HepG2 (cell line): ENCODE measurements around the gene POU2F2. TPM values are rescaled to one million over a fixed set of nuclear protein-coding genes. Genes with fewer than 3 reads are reported as not detected.

Source experiments
- ATAC-seq: fragments of 200-7000 bp; cut with Tn5 transposase; 3 replicates; pipeline ENCODE4 v1.9.1; 2020; ENCODE audit warnings: mild to moderate bottlenecking, moderate library complexity
- BruUV-seq: library from RNA; stranded (reverse); fragments of 400-500 nt; replicated peaks from 2 replicates; lab custom pipeline; 2021; lab: Mats Ljungman, UMichigan
- CTCF ChIA-PET: fragments of 300-600 bp; formaldehyde crosslinking; extraction: SDS; loops from one replicate; lab custom pipeline; 2021; ENCODE audit warnings: low total read pairs, inconsistent platforms, low intra/inter-chr PET ratio; lab: Yijun Ruan, JAX
- POLR2A ChIA-PET: fragments of 350-600 bp; sonication (Branson Sonifier 250); formaldehyde crosslinking; loops from one replicate; lab custom pipeline; 2020; ENCODE audit warnings: antibody characterized with exemption, inconsistent platforms; lab: Yijun Ruan, JAX
- DNase-seq: peaks from one replicate; pipeline ENCODE4 v3.0.0-alpha.2; 2015; ENCODE audit warnings: low spot score
- FAIRE-seq: peaks from 3 replicates; lab custom pipeline; 2011; peaks lifted over from hg19 to GRCh38; lab: Jason Lieb, UNC
- H2AFZ ChIP-seq: one replicate; pipeline ENCODE4 v1.6.1; 2011; ENCODE audit warnings: low read length, inconsistent platforms
- H3K27ac ChIP-seq: fragments of 300-600 bp; 3 replicates; pipeline ENCODE4 v1.8.0; 2011; ENCODE audit warnings: mixed run types, mild to moderate bottlenecking, mixed read lengths, low read length, inconsistent platforms; ENCODE audit not compliant: insufficient read depth; ENCODE audit errors: extremely low read length
- H3K27me3 ChIP-seq, 2 experiments: fragments of 200-600 bp in 1 of 2; 2 replicates in 1 of 2; 3 replicates in 1 of 2; pipeline versions ENCODE4 v1.6.0 to v1.8.0; 2011; ENCODE audit warnings: low read length in 2 of 2, mild to moderate bottlenecking in 2 of 2, moderate library complexity in 2 of 2, inconsistent platforms in 1 of 2; ENCODE audit not compliant: insufficient read depth in 2 of 2, control insufficient read depth in 1 of 2
- H3K36me3 ChIP-seq, 2 experiments: fragments of 200-600 bp in 1 of 2; replicated peaks in 1 of 2; 2 replicates in 1 of 2; 3 replicates in 1 of 2; pipeline versions ENCODE4 v1.5.1 to v1.8.0; 2011; ENCODE audit warnings: low read length in 2 of 2, inconsistent platforms in 1 of 2; ENCODE audit not compliant: insufficient read depth in 2 of 2, control insufficient read depth in 1 of 2
- H3K4me1 ChIP-seq: 2 replicates; pipeline ENCODE4 v1.5.1; 2012; ENCODE audit warnings: low read length, inconsistent platforms; ENCODE audit not compliant: insufficient read depth
- H3K4me2 ChIP-seq: 2 replicates; pipeline ENCODE4 v1.6.0; 2011; ENCODE audit warnings: low read depth, low read length, inconsistent platforms
- H3K4me3 ChIP-seq, 3 experiments: fragments of 200-600 bp in 1 of 3; sonication (generic), shearing (Covaris generic) in 1 of 3; replicated peaks in 1 of 3; 2 replicates each; pipeline ENCODE4 v1.5.1; 2011 to 2016; ENCODE audit warnings: low read length in 3 of 3, inconsistent platforms in 2 of 3, low read depth in 2 of 3, mild to moderate bottlenecking in 2 of 3, control low read depth in 1 of 3, mixed read lengths in 1 of 3; ENCODE audit not compliant: insufficient read depth in 1 of 3
- H3K79me2 ChIP-seq: one replicate; pipeline ENCODE4 v1.6.1; 2011; ENCODE audit warnings: low read length, inconsistent platforms; ENCODE audit not compliant: insufficient read depth
- H3K9ac ChIP-seq: 2 replicates; pipeline ENCODE4 v1.6.0; 2011; ENCODE audit warnings: mild to moderate bottlenecking, low read depth, low read length, inconsistent platforms; ENCODE audit not compliant: insufficient read depth
- H3K9me3 ChIP-seq: 2 replicates; pipeline ENCODE4 v1.5.1; 2012; ENCODE audit warnings: mild to moderate bottlenecking, low read length
- H4K20me1 ChIP-seq: 2 replicates; pipeline ENCODE4 v1.6.0; 2011; ENCODE audit warnings: inconsistent platforms, mild to moderate bottlenecking, low read length, moderate library complexity; ENCODE audit not compliant: insufficient read depth
- HOMEZ ChIP-seq: IDR thresholded peaks from 2 replicates; pipeline ENCODE4 v1.6.1; 2016; ENCODE audit warnings: low read depth
- SRY ChIP-seq: sonication (generic); formaldehyde crosslinking; IDR thresholded peaks from 2 replicates; pipeline ENCODE4 v1.8.0; 2022; ENCODE audit warnings: mild to moderate bottlenecking, missing genetic modification reagents
- ZBTB14 ChIP-seq: sonication (generic); formaldehyde crosslinking; IDR thresholded peaks from 2 replicates; pipeline ENCODE4 v1.4.0; 2020; ENCODE audit warnings: missing genetic modification reagents
- ZNF382 ChIP-seq: sonication (generic); formaldehyde crosslinking; IDR thresholded peaks from 2 replicates; pipeline ENCODE4 v1.5.0; 2020; ENCODE audit warnings: missing genetic modification reagents, mild to moderate bottlenecking, borderline replicate concordance
- ZNF768 ChIP-seq: sonication (generic); formaldehyde crosslinking; IDR thresholded peaks from 2 replicates; pipeline ENCODE4 v1.4.0; 2020; ENCODE audit warnings: missing genetic modification reagents
- ZNF83 ChIP-seq: sonication (generic); formaldehyde crosslinking; IDR thresholded peaks from 2 replicates; pipeline ENCODE4 v1.4.0; 2020; ENCODE audit warnings: missing genetic modification reagents, mild to moderate bottlenecking, borderline replicate concordance
- WGBS: methylation state at CpG from one replicate; pipeline ENCODE4 v1.1.6; 2017; ENCODE audit warnings: low lambda C conversion rate; 5-methylcytosine and 5-hydroxymethylcytosine counted together
- in situ Hi-C: cut with HindIII; loops from 2 replicates; pipeline ENCODE4 v1.10.0; 2017; ENCODE audit warnings: low pct_unique_long_range_greater_than_20kb; ENCODE audit not compliant: extremely low pct_ligation_motif_present
- intact Hi-C: fragments of 100-400 bp; cut with micrococcal nuclease; formaldehyde crosslinking; loops from one replicate; pipeline ENCODE4 v1.10.0; 2022; ENCODE audit not compliant: unreplicated experiment
- polyA plus RNA-seq, 8 experiments: library from polyadenylated mRNA; depleted of rRNA in 3 of 8; stranded (reverse) in 7 of 8; unstranded in 1 of 8; fragments of >200 nt; fragmentation: Illumina TruSeq in 4 of 8; extraction: Trizol in 4 of 8; gene quantifications; 2 replicates each; pipeline versions ENCODE4 v1.2.1 to v1.2.3, GENCODE V29; 2011 to 2016; ENCODE audit warnings: low read depth in 4 of 8, missing spikeins in 1 of 8, mixed read lengths in 1 of 8; ENCODE audit not compliant: insufficient read depth in 1 of 8
- total RNA-seq, 5 experiments: library from RNA; depleted of rRNA; stranded (reverse); fragments of >200 nt; fragmentation: Illumina TruSeq; extraction: Trizol; gene quantifications; 2 replicates each; pipeline ENCODE4 v1.2.3, GENCODE V29; 2016; ENCODE audit warnings: low read depth in 1 of 5

The POU2F2 gene
- total and polyA plus RNA-seq, 2 of the 13 experiments (the other 11 are each of a cell fraction or from before 2014, with no cell fraction given): 0.09 to 0.17 TPM

GRCh38 chr19:42053037-42053935 lies 79.0 kb downstream of the POU2F2 start:
- no peaks in the 10 kb centered on the region for H3K36me3 ChIP-seq
- FAIRE-seq (no peak), ATAC-seq (no peak), DNase-seq (no peak)
- H3K9me3 ChIP-seq: no peaks in the 10 kb centered on the region
- H2AFZ ChIP-seq: no peak overlapping the region
- H3K4me1 ChIP-seq: peaks cover 5% of the 10 kb centered on the region
- TF ChIP-seq SRY (no peak), ZNF382 (CRISPR knock-in tag) (no peak), ZBTB14 (CRISPR knock-in tag) (no peak), ZNF768 (peak; percentile 89)
- BruUV-seq: no TSS peak
- H3K4me3 ChIP-seq: no peak overlapping the region
- ChIA-PET CTCF (no interaction called here), POLR2A (no interaction called here)
- peaks cover 1 to 18% of the 10 kb centered on the region in 2 experiments; a peak in 2 of 5 replicates for H3K27me3 ChIP-seq
- in situ Hi-C loops (no loop called here), intact Hi-C loops (no loop called here)
- H3K9ac ChIP-seq: no peak overlapping the region
- no peak overlapping the region for H3K4me2 ChIP-seq
- 40% methylated on average over 10 of the region's 17 CpGs for WGBS
- H4K20me1 ChIP-seq: no peaks in the 10 kb centered on the region
- H3K27ac ChIP-seq: no peak overlapping the region
- H3K79me2 ChIP-seq: no peaks in the 10 kb centered on the region

GRCh38 chr19:42052241-42052863 lies 79.9 kb downstream of the POU2F2 start:
- Histone ChIP-seq H3K27ac (no peak overlapping the region), H3K79me2 (no peaks in the 10 kb centered on the region), H3K9ac (no peak overlapping the region), H4K20me1 (no peaks in the 10 kb centered on the region), H3K4me1 (peaks cover 5% of the 10 kb centered on the region), H3K4me2 (no peak overlapping the region), H2AFZ (no peak overlapping the region), H3K36me3 (no peaks in the 10 kb centered on the region), H3K27me3 (peaks cover 1 to 18% of the 10 kb centered on the region in 2 experiments; a peak in 2 of 5 replicates), H3K4me3 (no peak overlapping the region), H3K9me3 (no peaks in the 10 kb centered on the region)
- no CpG with 5 or more reads among the region's 10 CpGs for WGBS
- no TSS peak for BruUV-seq
- CTCF ChIA-PET: no interaction called here
- POLR2A ChIA-PET: no interaction called here
- ATAC-seq (peak; percentile 44), DNase-seq (no peak), FAIRE-seq (no peak)
- in situ Hi-C loops: no loop called here
- intact Hi-C loops: no loop called here
- no peak for TF ChIP-seq HOMEZ (CRISPR knock-in tag)
- no peak for TF ChIP-seq ZNF83
